Measurements from ENCODE around the gene MAL.
A peak's percentile ranks its signal among the peaks of the same experiment; 100 is the strongest.

Gene MAL

DNA sequence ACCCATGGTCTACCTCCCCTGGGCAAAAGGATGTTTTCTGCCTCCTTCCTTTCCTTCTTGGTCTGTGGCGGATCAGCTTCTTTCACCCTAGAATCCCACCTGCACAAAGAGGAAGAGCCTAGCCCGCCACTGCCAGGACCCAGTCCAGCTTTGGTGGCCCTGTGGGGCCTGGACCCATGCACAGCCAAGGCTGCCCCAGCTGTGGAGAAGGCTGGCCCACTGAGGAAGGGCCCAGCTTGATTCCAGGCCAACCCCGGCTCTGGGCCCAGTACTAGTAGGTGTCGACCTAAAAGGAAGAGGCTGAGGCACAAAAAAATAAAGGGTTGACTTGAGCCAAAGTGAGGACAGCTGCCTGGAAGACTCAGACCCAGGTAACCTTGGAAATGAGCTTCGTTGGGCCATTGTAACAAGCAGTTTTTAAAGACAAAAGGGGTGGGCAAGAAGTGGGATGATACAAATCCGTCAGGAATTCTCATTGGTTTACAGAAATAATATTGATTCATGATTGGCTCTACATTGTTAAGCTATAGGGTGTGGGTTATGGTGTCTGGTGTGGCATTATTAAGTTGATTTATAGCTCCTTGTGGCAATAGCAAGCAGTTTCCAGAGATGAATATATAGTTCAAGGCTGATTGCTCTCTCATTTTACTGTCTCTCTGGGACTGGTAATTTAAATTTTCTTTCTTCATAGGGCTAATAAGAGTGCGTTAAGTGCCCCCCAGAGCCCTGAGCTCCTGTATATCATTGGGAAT, 29.8 kb upstream of the MAL start:
- DNase-seq (ENCODE audit: insufficient read length, low spot score) (no peak), FAIRE-seq (no peak)

DNA sequence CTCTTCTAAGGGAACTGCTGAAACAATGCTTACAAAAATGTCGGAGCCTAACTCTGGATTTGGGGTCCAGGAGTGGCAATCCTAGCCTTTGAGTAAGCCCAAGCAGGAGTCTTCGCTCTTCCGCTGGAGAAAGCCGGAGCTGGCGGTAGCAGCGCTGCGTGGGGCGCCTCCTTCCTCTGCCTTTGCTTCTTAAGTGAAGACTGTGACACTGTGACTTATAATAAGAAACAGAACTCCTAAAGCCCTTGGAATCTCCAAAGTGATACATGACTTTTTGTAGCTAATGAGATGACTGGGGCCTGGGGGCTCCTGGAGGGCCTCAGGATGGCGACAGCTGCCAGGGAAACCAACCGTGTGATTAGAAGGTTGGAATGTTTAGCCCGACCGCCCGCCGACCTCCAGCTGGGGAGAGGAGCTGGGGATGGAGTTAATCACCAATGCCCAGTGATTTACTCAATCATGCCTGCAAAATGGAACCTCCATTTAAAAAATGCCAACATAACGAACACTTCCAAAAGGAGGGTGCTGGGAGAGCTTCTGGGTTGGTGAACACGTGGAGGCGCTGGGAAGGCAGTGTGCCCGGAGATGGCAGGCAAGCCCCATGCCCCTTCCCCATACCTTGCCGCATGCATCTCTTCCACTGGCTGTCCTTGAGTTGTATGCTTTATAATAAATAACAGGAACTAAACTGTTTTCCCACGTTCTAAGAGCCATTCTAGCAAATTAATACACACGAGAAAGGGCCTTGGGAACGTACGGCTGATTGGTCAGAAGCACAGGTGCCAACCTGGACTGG, 29.0 kb upstream of the MAL start:
- DNase-seq (ENCODE audit: insufficient read length, low spot score) = no peak
- FAIRE-seq = no peak

DNA sequence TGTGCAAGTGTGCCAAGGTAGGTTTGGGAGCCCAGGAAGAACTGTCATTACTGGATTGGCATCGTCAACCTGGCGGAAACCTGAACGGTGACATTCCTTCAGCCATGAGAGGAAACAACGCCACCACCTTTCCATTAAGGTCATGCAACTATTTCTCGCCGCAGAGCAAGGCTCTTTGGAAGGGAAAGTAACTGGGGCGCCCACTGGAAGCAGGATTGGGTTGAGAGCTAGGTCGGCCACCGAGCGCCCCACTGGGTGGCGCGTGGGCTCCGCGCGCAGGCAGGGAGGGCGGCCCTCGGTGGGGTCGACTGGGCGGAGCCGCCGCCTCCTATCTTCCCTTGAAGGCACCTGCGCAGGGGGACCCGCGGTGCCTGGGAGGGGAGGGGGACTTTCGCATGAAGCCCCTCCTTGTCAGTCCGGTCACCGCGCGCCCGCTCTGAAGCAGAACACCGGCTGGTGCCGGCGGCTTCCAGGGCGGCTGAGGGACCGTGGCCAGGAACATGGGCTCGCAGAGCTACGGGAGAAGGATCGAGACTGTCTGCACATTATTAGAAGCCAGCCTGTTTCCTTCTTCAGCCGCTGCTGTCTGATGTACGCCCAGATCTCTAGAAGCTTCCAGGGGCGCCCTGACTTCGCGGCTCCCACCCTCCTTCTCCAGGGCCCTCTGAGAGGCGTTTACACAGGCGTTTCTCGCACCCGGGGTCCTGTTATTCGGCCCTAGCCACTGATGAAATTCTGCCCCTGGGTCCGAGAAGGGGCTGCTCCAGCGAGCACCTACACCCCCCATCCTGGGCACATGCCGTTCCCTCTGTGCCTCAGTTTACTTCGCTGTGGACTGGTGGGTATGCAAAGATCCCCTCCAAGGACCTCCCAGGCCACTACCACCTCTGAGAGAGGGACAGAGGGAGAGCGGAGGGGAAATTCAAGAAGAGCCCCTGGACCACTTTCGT, 27.3 kb upstream of the MAL start:
- DNase-seq (ENCODE audit: insufficient read length, low spot score) (no peak), FAIRE-seq (no peak)

DNA sequence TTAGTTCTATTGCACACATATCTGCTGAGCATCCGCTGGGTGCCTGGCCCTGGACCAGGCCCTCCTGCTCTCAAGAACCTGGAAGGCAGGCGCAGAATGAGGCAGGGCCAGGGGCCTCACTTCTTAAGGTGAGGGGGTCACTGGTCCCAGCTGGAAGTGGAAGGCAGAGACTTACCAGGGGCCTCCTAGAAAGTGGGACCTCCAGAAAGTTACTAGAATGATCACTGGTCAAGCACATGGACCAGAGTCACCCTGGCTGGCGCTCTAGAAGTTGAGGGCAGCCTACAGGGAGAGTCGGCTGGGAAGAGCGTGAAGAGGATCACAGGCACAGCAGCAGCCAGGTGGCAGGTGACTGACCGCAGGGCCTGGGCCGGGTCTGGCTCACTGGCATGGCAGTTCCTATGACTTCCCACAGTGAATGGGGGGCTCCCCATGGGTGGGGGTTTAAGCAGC, 26.1 kb upstream of the MAL start:
- no peak for FAIRE-seq
- no peak for DNase-seq (ENCODE audit: insufficient read length, low spot score)

DNA sequence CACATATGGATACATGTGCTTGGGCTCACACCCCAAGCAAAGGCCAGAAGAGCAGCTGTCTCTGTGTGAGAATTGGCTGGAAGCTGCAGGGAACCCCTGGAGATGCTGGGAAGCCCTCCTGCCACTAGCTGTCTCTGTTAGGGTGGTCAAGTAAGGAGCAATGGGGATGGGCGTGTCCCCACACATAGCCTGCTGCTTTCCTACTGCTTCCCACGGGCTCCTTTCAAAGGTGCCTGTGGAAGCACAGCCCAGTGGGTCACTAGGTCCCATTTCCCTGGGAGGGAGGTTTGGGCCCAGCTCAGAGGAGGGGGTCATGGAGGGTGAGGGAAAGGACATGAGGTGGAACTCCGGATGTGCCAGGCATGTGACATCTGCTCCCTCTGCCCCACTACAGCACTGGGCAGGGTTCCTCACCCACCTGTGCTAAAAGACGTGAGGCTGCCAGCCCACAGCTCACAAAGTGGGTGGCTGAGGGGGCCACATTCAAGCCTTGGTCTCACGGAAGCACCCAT, 24.4 kb upstream of the MAL start:
- DNase-seq (ENCODE audit: insufficient read length, low spot score) (no peak), FAIRE-seq (no peak)

DNA sequence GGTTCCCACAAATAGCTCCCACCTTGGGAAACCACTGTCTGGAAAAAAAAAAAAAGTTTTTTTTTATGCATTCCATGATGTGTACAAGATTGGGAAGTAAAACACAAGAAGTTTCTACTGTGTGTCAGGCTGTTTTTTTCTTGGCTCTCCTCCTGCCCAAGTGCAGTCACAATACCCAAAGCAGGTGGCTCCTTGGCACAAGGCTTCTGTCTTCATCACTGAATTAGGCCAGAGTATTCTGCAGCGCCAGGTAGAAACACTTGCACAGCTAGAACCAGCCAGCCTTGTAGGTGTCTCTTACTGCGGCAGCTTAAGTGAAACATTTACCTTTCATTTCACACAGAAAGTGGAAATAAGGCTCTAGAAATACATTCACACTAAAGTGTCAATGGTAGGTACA, 23.8 kb upstream of the MAL start:
- no peak for DNase-seq (ENCODE audit: insufficient read length, low spot score)
- no peak for FAIRE-seq

DNA sequence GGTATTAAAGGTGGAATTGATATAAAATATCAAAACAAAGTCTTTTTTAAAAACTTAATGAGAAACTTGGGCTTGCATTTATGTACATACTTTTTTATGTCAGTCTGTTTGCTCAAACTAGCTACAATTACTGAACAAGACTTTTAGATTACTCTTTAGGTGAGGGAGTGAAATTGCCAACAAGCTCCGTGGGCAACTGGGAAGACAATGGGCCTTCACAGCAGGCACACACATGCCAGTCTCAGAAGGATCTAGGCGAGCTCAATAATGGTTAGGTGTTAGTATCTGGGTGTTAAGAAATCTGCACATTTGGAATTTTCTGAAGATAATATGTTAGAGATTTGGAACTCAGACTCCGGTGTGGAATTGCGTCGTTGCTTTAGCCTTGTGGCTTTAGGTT, 23.0 kb upstream of the MAL start:
- DNase-seq (ENCODE audit: insufficient read length, low spot score) = no peak
- FAIRE-seq = no peak

DNA sequence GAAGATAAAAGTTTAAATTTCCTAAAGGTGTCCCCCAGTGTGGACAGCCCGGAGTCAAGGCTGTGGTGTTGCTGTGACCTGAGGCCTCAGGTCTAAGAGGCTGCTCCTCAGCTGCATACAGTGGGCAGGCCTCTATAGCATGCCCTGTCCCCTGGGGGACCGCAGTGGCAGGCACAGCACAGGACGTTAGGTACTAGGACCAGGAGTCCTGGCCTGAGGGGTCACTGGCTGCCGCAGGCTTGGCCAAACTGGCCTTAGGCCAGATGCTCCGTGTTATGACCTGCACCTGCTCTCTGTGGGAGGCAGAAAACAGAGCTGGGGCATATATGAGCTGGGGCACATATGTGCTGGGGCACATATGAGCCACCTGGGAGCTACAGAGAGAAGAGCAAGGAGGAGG, 21.2 kb upstream of the MAL start:
- FAIRE-seq = no peak

DNA sequence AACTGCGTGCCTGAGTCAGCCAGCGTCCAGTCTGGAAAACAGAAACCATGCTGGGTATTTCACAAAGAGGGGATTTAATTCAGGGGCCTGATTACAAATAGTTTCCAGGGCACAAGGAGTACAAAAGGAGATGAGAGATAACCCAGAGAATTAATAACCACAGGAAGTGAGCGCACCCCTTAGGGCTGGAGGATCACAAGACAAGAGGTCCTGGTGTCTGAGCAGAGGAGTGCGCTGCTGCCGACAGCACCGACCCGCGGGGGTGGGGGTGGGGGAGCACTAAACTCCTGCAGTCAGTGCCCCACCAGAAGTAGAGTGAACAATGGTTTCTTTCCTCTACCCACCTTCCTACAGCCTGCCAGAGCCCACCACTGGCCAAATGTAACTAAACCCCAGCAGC, 20.8 kb upstream of the MAL start:
- no peak for DNase-seq (ENCODE audit: insufficient read length, low spot score)
- no peak for FAIRE-seq

More for the DNA sequence above, 21.2 kb upstream of the MAL start:
- DNase-seq (ENCODE audit: insufficient read length, low spot score) = no peak

DNA sequence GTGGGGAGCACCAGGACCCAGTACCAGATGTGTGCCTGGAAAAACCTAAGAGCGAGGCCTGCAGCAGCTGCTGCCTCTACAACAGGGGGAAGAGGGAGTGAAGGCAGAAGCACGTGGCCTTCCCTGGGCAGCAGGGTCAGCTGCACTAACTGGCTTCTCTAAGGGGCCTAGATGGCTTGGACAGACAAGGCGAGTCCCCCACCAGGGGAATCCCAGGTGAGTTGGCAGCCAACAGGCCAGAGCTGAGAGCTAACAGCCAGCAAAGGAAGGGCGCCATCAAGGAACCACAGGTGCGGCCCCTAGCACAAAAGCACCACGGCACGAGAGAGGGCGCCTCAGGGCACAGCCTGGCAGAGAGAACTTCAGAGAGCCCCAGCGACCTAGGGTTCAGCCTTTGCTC, 19.8 kb upstream of the MAL start:
- FAIRE-seq (no peak), DNase-seq (ENCODE audit: insufficient read length, low spot score) (no peak)

DNA sequence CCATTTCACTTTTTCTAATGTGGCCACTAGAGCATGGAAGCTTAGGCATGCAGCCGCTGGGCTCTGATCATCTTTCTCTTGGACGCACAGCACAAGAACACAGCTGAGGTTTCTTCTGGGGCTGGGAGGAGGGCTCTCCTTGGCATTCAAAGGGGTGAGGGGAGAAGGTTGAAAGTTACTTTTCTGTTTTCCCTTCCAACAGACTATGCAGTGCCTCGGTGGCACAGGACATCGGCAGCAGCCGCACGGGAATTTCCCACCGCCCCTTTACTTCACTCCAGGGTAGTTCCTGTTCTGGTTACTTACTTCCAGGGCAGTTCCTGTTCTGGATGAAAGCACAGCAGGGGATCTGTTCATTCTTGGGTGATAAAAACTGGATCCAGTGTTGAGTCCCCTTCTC, 18.9 kb upstream of the MAL start:
- no peak for FAIRE-seq
- no peak for DNase-seq (ENCODE audit: insufficient read length, low spot score)

DNA sequence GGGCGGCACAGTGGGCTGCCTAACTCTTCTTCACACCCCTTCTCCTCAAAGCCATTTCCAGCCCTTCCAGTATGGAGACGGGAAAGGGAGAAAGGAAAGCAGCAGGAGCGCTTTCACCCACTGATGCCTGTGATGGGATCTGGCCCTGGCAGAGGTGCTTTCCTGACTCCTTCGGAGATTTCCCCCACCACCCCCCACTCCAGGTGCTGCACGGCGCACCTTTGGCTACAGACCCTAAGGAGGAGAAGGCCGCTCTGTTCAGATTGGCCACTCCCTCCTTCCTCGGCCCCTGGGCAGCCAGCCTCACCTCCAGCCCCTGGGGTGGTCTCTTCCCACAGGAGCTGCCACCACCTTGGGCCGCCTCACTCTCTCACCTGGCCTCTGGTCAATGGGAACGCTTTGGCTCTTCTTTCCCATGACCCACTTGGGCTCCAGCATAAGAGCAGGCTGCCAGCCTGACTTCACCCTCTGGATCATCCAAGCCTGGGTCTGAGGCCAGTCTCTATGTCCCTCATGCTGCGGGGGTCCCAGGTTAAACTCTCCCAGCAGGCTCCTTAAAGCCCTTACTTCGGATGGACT, 18.4 kb upstream of the MAL start:
- FAIRE-seq (no peak), DNase-seq (ENCODE audit: insufficient read length, low spot score) (no peak)

DNA sequence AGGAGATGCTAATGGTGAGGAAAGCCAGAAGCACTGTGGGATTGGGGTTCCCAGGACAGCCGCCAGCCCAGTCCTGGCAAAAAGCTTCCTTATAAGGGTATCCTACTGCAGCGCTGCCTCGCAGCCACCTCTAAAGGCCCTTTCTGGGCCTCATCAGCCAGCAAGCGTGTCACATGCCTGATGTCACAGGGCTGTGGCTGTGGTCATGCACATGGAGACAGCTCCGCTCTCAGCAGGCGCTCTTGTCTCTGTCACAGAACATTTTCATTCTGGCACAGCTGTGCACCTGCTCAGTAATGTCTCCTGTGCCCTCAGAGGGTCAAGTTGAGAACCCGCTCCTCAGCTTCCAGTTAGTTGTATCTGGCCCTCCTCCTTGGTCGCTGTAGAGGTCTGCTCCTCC, 17.7 kb upstream of the MAL start:
- FAIRE-seq (no peak), DNase-seq (ENCODE audit: insufficient read length, low spot score) (no peak)

DNA sequence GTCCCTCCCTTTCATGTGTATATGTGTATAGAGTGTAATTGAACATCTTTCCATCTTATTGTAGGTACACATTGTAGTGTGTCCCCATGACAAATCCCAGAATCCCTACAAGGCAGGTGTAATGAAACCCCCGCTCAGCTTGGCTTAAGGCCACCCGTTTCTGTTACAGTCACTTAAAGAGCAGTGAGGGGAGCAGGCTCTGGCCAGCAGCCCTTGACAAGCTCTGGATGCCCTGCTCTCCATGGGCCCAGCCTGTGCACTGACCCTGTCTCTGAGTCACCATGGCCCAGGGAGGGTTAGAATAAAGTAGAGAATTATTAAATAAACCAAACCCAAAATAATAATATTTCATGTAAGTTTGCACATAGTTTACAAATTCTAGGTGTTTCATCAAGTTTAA, 17.2 kb upstream of the MAL start:
- FAIRE-seq (no peak), DNase-seq (ENCODE audit: insufficient read length, low spot score) (no peak)

DNA sequence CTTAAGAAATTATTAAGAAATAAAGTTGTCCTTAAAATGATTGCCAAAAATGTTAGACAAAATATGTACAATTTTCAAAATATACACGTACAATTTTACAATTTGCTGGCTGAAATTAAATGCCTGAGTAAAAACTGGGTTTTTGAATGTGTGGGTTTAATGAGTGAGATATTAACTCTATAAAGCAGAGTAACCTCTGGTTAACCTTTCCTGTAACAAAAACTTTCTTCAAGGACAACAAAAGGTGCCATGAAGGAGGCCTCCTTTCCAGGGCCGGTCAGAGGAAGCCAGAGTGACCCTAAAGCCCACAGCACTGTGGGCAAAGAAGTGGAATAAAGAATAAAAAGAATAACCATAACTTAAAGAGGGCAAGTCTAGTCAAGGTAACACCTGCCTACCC, 16.5 kb upstream of the MAL start:
- no peak for FAIRE-seq

DNA sequence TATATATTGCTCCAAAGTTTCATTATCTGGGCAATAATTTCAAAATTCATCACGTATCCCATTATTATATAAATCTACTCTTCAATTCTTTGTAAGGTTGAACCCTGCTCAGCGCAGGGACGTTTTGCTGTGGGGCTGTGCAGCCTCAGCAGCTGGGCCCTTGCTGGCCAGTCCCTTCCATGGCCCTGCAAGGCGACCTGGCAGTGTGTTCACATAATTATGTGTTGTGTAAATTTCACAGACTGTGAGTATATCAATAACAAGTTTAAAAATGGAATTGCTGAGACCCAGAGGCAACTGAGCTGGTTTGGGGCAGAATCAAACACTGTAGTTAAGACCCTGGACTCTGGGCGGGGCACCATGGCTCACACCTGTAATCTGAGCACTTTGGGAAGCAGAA, 16.1 kb upstream of the MAL start:
- DNase-seq (ENCODE audit: insufficient read length, low spot score) = no peak
- no peak for FAIRE-seq

More for the DNA sequence above, 16.5 kb upstream of the MAL start:
- no peak for DNase-seq (ENCODE audit: insufficient read length, low spot score)

DNA sequence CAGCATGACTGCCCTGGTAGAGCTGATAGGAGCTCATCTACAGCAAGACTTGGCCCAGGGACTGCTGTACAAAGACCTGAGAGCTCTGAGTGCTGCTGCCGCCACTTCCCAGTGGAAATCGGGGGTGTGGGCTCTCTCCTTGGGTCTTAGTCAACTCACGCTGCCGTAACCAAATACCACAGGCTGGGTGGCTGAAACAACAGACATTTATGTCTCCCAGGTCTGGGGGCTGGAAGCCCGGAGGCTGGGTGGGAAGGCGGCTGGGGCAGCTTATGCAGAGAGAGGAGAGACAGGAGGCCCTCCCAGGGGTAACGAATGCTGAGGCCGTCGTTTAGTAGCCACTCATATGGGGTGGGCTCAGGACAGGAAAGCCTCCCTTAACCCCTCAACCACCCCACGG, 15.4 kb upstream of the MAL start:
- DNase-seq (ENCODE audit: insufficient read length, low spot score) = no peak
- FAIRE-seq = no peak

DNA sequence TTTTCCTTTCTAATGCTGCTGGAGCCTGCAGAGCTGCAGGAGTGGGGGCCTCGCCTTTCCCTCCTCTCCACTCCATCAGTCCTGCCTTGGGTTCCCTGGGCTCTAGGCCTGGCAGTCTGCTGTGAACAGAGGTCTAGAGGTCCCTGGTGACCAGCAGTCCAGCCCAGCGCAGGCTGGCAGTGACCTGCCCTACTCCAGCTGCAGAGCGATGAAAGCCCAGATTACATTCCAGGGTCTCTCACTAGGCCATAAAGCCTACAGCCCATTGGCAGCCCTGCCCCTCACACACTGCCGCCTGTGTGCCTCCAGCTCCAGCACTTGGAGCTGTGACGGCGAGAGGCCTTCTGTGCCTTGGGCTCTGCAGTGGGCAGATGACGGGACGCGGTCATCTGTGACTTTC, 14.8 kb upstream of the MAL start:
- FAIRE-seq (no peak), DNase-seq (ENCODE audit: insufficient read length, low spot score) (no peak)

DNA sequence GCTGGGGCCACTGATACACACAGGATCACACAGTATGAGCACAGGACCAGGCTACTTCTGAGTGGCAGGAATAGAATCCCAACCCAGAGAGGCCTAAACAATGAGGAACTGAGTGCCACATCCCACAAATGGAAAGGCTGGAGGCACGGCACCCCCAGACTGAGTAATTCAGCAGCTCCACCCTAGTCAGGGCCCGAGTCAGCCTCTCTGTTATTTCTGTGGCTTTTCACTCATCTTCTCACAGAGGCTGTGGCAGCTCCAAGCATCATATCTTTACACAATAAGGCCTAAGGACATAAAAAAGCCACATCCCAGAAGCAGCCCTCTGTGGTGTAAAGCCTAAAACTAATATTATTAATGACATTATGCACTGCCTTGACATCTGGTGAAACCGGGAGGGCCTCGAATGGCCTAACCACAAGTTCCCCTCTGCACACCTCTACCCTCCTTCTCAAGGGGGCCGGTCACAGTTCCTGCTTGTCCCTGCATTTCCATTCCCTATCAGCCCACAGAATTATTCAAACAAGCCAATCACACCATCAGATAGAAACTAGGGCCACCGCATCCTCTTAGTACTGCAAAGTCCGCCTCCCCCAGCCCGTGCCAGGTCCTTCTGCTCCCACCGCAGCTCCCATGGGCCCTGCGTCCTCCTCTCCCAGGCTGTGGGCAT, 12.5 kb upstream of the MAL start:
- peak; percentile 54 for FAIRE-seq

DNA sequence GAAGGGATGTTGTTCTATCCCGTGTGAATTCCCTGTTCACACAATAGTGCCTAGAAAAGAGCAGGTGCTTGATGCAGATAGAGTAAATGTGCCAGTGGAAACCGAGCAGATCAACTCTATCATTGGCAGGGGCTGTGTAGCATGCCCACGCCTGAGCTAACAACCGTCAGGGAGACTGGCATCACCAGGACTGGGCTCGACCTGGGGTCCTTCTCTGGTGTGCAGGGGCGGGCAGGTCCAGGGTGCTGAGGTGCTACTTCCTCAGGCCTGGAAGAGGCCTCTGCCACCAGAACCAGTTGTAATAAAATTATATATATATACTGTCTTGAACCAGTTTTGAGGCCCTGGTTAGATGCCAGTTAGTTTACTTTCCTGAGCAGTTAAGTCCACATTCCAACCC, 11.8 kb upstream of the MAL start:
- DNase-seq (ENCODE audit: insufficient read length, low spot score) = no peak
- FAIRE-seq = no peak

More for the DNA sequence above, 12.5 kb upstream of the MAL start:
- no peak for DNase-seq (ENCODE audit: insufficient read length, low spot score)

Measured in GM19239 (cell line).